A673 (cell line): Measurements from ENCODE around the gene CRELD2. TPM values are rescaled to one million over a fixed set of nuclear protein-coding genes. Genes with fewer than 3 reads are reported as not detected.

Experiments used
- BruUV-seq: library from RNA; stranded (reverse); fragments of 400-500 nt; replicated peaks from 2 replicates; lab custom pipeline; 2021; lab: Mats Ljungman, UMichigan
- CTCF ChIA-PET: fragments of 300-600 bp; sonication (Branson Sonifier 250); formaldehyde crosslinking; loops from one replicate; lab custom pipeline; 2022; ENCODE audit warnings: antibody characterized with exemption; lab: Charles Lee
- POLR2A ChIA-PET: fragments of 300-600 bp; sonication (Branson Sonifier 250); formaldehyde crosslinking; loops from one replicate; lab custom pipeline; 2022; ENCODE audit warnings: antibody characterized with exemption; ENCODE audit not compliant: low non-redundant PET; lab: Charles Lee
- DNase-seq: peaks from one replicate; pipeline ENCODE4 v3.0.0-alpha.2; 2015; ENCODE audit warnings: low spot score
- H3K27ac ChIP-seq: fragments of 200-600 bp; sonication (generic); 2 replicates; pipeline ENCODE4 v1.5.1; 2016; ENCODE audit warnings: mixed run types, low read depth, mild to moderate bottlenecking, mixed read lengths, antibody characterized with exemption, low read length; ENCODE audit not compliant: poor library complexity, severe bottlenecking
- H3K27me3 ChIP-seq: fragments of 200-600 bp; sonication (generic); replicated peaks from 2 replicates; pipeline ENCODE4 v1.6.1; 2017; ENCODE audit warnings: mixed run types, low read depth, mild to moderate bottlenecking, mixed read lengths, antibody characterized with exemption, low read length; ENCODE audit not compliant: insufficient read depth, poor library complexity
- H3K36me3 ChIP-seq: fragments of 200-600 bp; sonication (generic); 2 replicates; pipeline ENCODE4 v1.6.1; 2016; ENCODE audit warnings: mixed run types, mild to moderate bottlenecking, mixed read lengths, antibody characterized with exemption, low read length; ENCODE audit not compliant: insufficient read depth, poor library complexity, severe bottlenecking
- H3K4me1 ChIP-seq: fragments of 200-600 bp; sonication (generic); 2 replicates; pipeline ENCODE4 v1.6.1; 2017; ENCODE audit warnings: mixed run types, mild to moderate bottlenecking, mixed read lengths, antibody characterized with exemption, low read length; ENCODE audit not compliant: insufficient read depth, poor library complexity, severe bottlenecking
- H3K4me3 ChIP-seq: fragments of 200-600 bp; sonication (generic); 2 replicates; pipeline ENCODE4 v1.5.1; 2016; ENCODE audit warnings: low read depth, mixed run types, mild to moderate bottlenecking, mixed read lengths, low read length; ENCODE audit not compliant: poor library complexity, severe bottlenecking
- H3K9me3 ChIP-seq: fragments of 200-600 bp; sonication (generic); 2 replicates; pipeline ENCODE4 v1.6.1; 2016; ENCODE audit warnings: mixed run types, low read depth, mild to moderate bottlenecking, mixed read lengths, antibody characterized with exemption, low read length; ENCODE audit not compliant: poor library complexity, severe bottlenecking
- CTCF ChIP-seq: fragments of 300-800, 200-600 bp; sonication (generic); conservative IDR thresholded peaks from 2 replicates; pipeline ENCODE4 v1.5.1; 2017; ENCODE audit warnings: low read depth, mild to moderate bottlenecking, antibody characterized with exemption, low read length, moderate library complexity, mixed read lengths
- EZH2 ChIP-seq: fragments of 200-600 bp; sonication (generic); IDR thresholded peaks from 2 replicates; pipeline ENCODE4 v1.6.1; 2017; ENCODE audit warnings: borderline replicate concordance, low read depth, mild to moderate bottlenecking, mixed read lengths, antibody characterized with exemption, low read length; ENCODE audit not compliant: poor library complexity, severe bottlenecking
- intact Hi-C: fragments of 100-400 bp; cut with micrococcal nuclease; formaldehyde crosslinking; loops from one replicate; pipeline ENCODE4 v1.10.0; 2022; ENCODE audit not compliant: unreplicated experiment
- total RNA-seq: library from RNA; stranded (reverse); gene quantifications from 2 replicates; pipeline ENCODE4 v1.2.3, GENCODE V29; 2021

The CRELD2 gene
- total RNA-seq, 1 experiment from 2014 or later, result 54.7 TPM

GRCh38 chr22:49879871-49880270, 38.6 kb upstream of the CRELD2 start:
- POLR2A ChIA-PET, result no interaction called here
- intact Hi-C loops, result no loop called here
- no peaks in the 10 kb centered on the region for H3K27me3 ChIP-seq
- DNase-seq, result no peak
- CTCF ChIA-PET, result no interaction called here
- peaks cover 17% of the 10 kb centered on the region for H3K36me3 ChIP-seq
- H3K27ac ChIP-seq, result no peak overlapping the region
- BruUV-seq, result no TSS peak
- H3K9me3 ChIP-seq, result no peaks in the 10 kb centered on the region
- TF ChIP-seq EZH2, result no peak
- no peak for TF ChIP-seq CTCF
- peaks cover 9% of the 10 kb centered on the region for H3K4me1 ChIP-seq
- no peak overlapping the region for H3K4me3 ChIP-seq

- intact Hi-C loops, result no loop called here
- Histone ChIP-seq H3K36me3 (peaks cover 20% of the 10 kb centered on the region), H3K9me3 (no peaks in the 10 kb centered on the region), H3K4me1 (peaks cover 9% of the 10 kb centered on the region), H3K27ac (no peak overlapping the region), H3K4me3 (no peak overlapping the region), H3K27me3 (no peaks in the 10 kb centered on the region)
- no TSS peak for BruUV-seq
- DNase-seq, result peak; percentile 11
- TF ChIP-seq CTCF (no peak), EZH2 (no peak)
- CTCF ChIA-PET, result no interaction called here
- POLR2A ChIA-PET, result no interaction called here
These were observed 38.2 kb upstream of the CRELD2 start for GRCh38 chr22:49880281-49880680.

- CTCF ChIA-PET, result no interaction called here
- TF ChIP-seq CTCF, result no peak
- TF ChIP-seq EZH2, result no peak
- H3K27ac ChIP-seq, result no peak overlapping the region
- no peaks in the 10 kb centered on the region for H3K27me3 ChIP-seq
- H3K4me1 ChIP-seq, result peaks cover 9% of the 10 kb centered on the region
- POLR2A ChIA-PET, result no interaction called here
- DNase-seq, result no peak
- no peaks in the 10 kb centered on the region for H3K9me3 ChIP-seq
- H3K4me3 ChIP-seq, result no peak overlapping the region
- intact Hi-C loops, result no loop called here
- no TSS peak for BruUV-seq
- H3K36me3 ChIP-seq, result peaks cover 31% of the 10 kb centered on the region
These were observed 36.6 kb upstream of the CRELD2 start for GRCh38 chr22:49881856-49882255.
